HCEC 1CT (cell line): ENCODE measurements around the gene TMEM132E.

Experiments
- DNase-seq: peaks from one replicate; pipeline ENCODE4 v3.0.0-alpha.2; 2017

Gene TMEM132E

DNA sequence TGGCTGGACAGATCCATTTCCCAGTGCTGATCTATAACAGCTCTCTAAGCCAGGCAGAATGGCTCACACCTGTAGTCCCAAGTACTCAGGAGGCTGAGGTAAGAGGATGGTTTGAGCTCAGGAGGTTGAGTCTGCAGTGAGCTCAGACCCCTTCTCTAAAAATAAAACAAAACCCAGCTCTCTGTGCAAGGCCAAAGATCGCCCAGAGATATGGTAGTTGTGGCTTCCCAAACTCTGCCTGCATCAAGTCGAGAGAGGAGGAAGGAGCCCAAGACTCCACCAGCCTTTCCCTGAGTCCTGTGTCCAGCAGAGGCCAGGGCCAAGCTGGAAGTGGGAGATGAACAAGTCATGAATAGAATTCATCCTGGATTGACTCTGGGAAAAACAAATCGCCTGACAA, 88.8 kb downstream of the TMEM132E start:
- DNase-seq: no peak

DNA sequence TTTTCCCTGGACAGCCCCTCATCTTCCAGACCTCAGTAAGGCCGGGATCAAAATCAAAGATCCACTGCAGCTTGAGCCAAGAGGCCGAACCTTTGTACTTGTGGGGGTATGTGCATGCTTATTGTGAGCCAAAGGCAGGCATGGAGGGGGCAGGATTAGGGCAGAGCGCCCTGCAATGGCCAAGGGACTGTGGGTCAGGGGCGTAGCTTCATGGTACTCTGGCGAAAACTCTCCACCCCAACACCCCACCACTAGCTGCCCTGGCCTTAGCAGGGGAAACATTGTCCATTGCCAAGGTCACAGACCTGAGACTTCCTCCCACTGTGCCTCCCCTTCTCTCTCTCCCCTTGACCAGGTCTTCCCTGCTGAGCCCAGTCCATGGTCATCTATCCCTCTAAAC, 90.1 kb downstream of the TMEM132E start:
- DNase-seq: no peak

DNA sequence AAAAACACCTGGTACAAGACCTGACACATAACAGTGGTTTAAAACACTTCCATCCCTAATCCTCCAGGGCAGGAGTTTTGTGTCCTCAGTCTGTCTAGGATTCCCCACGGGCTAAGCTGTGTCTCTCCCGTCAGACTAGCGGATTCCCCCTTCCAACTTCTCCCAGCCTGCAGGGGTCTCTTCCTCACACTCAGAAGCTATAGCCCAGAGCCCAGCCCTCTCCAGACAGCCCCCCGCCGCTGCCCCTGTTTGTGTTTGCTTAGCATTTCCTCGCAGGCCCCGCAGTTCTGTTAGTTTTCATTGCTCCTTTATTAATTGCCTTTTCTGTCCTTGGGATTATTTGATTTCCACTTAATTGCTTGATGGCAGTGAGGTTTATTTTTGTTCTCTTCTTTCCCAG, 91.2 kb downstream of the TMEM132E start:
- no peak for DNase-seq

DNA sequence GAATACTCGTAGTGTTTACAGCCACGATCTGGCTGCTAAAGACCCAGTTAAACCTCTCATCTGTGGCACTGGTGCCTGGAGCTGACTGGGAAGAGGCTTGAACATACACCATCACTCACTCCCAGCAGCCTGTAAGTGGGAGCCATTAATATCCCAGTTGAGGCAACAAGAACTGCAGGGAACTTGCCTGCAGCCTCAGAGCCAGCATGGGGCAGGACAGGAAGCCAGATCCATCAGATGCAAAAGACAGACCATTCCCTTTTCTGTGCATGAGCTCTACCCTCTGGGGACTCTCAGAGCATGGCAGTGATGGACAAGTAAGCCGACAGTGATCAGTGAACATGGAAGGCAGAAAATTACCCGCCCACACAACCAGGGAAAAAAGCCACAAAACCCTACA, 91.8 kb downstream of the TMEM132E start:
- DNase-seq: no peak

DNA sequence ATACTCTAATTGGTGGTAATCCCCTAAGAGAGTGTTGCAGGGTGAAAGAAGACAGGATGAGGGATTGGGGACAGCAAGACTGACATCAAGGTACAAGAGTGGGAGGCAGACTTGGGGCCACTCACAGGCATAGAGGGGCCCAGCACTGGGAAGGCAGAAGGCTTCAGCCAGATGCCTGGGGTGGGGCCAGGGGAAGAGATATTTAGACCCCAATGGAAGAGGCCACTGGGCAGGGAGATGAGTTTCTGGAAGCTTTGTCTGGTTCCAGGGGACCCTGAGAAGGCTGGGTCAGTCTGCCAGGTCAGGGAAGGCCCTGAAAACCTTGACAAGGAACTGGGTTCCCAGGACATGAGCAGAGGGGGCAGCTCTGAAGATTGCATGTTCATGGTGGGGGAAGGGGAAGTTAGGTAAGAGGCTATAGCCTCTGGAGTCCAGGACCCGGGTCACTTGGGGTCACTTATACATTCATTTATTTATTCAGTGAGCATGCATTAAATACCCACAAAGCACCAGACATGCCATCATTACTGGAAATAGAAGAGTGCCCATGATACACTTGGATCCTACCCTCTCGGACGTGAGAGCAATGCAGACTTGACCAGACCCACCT, 92.9 kb downstream of the TMEM132E start:
- no peak for DNase-seq

DNA sequence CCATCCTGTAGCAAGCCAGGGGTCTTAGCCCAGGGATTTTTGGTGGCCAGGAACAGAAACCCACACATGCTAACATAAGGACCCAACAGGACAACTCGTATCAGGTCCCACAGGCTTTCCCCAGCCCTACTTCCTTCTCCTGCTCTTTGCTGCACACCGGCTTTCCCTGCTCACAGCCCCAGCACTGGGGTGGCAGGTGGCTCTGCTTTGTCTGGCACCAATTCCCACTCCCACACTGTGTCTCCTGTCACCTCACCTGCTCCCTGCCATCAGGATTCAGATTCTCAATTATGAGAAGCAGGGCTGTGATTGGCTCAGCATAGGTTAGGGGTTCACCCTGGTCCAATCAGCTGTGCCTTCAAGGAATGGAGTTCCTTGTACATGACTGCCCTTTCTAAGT, 94.1 kb downstream of the TMEM132E start:
- DNase-seq: no peak

DNA sequence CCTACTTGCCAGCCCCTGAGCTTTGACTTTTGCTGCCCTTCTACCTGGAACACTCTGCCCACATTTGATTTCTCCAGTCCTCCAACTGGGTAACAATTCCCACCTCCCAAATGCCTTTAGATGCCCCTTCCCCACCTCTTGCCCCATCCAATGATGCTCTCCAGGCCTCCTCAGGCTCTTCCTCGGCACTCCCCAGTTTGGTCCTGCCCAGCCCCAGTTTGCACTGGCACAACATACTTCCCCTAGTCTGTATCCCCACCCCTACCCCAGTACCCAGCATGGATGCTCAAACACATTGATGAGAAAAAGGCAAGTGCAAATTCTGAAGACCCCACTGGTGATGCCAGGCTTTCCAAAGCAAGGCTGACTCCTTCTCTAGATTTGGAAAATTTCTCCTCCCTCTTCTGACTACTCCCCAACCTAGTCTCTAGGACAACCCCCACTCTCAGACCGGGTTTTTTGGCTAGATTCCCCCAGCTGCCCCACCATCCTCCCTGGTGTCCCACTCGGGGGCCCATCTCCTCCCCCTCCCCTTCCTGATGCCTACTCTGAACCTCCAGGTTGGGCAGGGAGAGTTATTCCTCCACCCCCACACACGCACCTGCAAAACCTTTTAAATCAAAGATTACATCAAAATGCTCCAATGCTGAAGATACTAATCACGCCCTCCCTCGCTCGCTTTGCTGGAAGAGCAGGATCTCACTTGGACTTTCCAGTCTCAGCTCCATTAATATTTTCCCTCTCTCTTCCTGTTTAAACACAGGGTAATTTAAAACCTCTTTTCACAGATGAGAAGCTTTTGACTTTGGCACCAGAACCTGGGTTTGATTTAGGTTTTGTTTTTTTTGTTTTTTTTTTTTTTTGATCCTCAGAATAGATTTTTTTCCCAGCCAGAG, 94.9 kb downstream of the TMEM132E start:
- DNase-seq: no peak

DNA sequence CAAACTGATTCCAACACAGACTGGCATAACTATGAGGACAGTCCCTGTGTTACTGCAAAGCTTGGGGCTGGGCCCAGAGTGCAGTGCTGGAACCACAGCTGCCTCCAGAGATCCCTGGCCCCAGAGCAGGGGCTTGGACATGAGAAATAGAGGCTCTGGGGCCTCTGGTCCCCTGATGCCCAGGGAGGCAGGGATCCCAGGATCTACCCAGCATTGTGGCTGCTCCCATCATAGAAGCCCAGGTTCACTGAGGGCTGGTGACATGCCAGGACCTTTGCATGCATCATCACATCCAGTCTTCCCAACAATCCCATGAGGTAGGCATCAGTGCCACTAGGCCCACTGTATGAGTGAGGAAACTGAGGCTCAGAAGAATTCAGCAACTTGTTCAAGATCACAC, 95.8 kb downstream of the TMEM132E start:
- no peak for DNase-seq

DNA sequence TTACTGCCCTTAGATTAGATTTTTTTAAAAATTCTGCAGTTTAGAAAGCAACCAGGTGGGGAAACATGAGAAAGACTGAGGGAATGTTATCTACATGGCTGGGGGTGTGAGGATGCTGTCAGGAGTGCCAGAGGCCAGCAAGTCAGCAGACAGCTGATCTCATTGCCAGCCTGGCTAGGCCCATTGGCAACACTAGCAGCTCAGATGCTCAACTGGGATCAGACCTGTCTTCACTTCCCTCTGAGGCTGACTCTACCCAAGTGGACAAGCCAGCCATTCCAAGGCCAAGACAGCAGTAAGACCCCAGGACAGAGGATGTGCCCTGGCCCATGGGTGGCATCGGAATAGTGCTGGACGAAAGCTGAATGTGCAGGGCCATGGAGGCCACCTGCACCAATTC, 96.2 kb downstream of the TMEM132E start:
- no peak for DNase-seq

DNA sequence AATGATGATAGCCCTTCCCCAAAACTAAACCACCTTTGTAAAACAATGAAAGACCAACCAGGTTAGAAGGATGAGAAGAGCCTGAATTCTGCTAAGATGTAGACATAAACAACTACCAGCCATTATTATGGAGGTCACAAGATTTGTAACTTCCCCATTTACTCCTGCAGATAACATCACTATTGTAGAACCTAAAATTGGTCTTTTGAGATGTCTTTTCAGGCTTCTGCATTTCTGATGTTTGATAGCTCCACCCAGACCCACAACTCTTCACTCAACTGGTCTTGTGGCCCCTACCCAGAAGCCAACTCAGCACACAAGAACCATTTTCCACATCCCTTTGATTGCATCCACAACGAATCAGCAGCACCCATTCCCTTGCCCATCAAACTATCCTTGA, 100.8 kb downstream of the TMEM132E start:
- DNase-seq: no peak

DNA sequence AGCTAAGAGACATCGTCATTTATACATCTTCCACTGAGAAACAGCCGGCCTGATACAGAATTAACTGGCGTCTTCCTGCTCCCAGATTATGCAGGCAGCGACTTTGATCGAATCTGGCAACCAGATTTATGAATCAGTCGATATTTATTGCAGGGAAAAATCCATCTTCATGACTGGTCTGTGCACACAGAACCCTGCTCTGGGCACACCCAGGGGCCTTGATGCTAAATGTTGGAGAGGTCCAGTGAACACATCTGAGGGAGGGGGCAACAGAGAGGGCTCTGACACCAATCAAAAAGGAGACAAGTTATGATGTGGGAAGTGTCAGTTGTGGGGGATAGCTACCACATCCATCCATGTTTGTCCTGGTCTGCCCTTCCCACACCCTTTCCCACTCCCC, 102.9 kb downstream of the TMEM132E start:
- DNase-seq: no peak

DNA sequence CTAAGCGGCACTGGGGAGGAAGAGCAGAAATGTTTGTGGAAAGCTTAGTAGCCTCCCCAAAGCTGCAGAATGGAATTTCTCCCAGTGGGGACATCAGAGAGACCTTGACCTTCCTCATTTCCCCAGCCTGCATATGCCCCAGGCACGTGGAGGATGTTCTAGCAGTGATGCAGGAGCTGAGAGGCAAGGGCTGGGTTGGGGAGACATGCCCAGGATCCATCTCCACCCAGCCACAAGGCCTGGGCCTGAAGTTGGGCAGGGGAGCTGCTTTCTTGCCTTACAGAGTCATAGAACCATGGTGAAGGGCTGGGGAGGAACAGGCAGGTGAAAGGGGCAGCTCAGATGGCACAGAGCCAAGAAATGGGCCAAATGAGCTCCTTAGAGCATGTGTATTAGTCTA, 104.0 kb downstream of the TMEM132E start:
- DNase-seq: no peak
